ENCODE measurements around the gene PLCL2.
"Not testable (repeated sequence)": the region's sequence is repeated elsewhere in the genome, so short reads cannot be mapped to it uniquely, and the experiment has no call there.

The PLCL2 gene

GRCh38 chr3:16918683-16919025 lies 33.9 kb downstream of the PLCL2 start:
- no peak for DNase-seq

DNA sequence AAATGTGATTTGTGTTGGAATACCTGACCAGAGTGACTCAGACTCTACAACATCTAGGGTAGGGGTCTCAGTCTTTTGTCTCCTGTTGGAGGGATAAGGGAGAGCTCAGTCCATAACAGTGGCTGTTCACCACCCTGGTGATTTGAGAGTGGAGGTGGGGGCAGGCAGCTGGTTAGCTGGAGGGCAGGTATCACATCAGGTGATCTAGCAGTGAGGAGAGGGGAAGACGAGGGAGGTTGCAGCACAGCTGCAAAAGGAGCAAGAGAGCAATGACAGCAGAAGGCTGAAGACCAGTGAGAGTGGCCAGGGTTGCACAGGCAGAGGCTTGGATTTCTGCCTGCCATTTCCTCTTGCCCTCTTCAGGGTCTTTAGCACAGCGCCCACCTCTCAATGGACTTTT lies 38.4 kb downstream of the PLCL2 start:
- no peak for DNase-seq

GRCh38 chr3:16927485-16927884 lies 42.7 kb downstream of the PLCL2 start:
- DNase-seq, result no peak

DNA sequence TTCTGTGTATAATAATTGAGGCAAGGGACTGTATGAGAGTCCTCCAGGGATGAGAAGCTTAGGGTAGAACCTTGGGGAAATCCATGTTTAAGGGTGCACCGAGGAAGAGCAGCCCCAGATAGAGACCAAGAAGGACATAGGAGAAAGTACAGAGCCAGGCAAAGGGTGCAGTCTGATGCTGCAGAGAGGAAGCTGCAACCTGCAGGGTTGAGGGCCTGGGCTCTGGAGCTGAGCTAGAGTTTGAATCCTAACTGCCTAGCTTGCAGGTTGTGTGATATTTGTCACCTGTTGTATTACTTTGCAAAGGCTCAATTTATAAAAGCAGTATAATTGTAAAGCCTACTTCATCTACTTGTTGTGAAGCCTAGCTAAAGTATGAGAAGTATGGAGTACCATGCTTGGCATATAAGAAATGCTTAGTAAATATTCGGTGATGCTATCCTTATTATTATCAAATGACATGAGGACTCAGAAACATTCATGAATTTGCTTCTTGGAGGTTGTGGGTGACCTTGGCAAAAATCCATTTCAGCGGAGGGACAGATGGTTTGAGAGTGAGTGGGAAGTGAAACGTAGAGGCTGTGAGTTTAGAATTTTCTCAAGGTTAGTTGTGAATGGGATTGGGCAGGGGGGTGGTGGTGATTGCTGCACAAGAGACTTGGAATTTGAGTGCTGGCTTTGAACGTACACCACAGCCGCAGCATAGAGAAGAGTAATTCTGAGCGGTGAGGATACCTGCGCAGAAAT lies 43.8 kb downstream of the PLCL2 start:
- no peak for DNase-seq

GRCh38 chr3:16929311-16929710 lies 44.6 kb downstream of the PLCL2 start:
- DNase-seq, result no peak

- DNase-seq, result no peak
These were observed 48.1 kb downstream of the PLCL2 start for GRCh38 chr3:16932877-16933276.

DNA sequence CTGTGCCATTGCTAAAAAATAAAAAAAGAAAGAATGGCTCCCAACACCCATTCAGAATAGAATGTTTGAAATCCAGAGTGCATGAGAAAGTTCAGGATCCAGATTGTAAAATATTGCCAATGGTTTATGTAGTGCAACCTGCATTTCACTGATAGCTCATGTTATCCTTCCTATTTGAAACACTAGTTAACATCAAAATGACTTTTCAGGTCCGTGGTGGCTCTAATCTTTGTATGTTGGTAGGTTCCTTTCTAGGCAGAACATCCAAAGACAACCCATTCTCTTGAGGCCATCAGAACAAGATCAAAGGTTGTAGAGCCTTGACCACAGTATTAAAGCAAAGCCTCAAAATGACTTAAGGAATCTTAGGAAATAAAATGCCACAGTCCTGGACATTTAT lies 51.0 kb downstream of the PLCL2 start:
- DNase-seq, result no peak

DNA sequence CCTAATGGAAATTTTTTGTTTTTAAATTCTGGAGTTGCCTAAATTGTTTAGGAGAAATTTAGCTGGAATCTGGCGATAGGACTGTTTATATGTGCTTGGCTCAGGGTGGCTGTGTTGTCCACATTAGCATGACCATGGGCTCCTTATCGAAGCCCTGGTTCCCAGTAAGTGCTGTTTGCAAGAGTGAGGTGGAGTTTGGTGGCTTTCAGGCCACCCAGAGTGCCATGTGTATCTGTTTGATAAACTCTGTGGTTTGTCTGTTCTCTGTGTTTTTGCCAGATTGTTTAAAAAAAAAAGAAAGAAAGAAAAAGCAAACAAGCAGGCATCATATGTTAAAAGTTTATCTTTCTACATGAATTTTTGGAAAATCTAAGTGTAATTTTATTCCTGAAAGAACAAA lies 51.5 kb downstream of the PLCL2 start:
- DNase-seq, result no peak

- no peak for DNase-seq
These were observed 52.0 kb downstream of the PLCL2 start for GRCh38 chr3:16936676-16937230.

DNA sequence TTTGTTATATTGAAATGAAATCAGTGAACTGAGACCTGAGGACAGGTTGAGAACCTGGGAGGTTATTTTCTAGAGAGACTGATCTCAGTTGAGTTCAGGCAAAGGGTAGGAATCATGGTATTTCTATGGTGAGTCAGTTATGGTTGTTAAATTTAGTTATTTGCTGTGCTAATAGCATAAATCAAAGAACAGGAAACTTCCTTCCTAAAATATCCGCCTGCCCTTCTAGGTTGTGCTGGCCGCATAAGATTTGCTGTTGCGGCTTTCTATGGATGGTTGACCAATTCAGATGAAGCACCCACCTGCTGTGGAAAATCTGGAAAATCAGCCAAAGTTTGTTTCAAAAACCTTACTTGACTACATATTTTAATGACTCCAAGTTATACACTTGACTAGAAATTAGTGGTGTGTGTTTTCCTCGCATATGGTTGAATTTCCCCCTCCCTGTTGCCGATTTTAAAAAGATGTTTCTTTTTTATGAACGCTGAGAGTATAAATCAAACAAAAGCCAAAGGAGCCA lies 52.6 kb downstream of the PLCL2 start:
- no peak for DNase-seq

DNA sequence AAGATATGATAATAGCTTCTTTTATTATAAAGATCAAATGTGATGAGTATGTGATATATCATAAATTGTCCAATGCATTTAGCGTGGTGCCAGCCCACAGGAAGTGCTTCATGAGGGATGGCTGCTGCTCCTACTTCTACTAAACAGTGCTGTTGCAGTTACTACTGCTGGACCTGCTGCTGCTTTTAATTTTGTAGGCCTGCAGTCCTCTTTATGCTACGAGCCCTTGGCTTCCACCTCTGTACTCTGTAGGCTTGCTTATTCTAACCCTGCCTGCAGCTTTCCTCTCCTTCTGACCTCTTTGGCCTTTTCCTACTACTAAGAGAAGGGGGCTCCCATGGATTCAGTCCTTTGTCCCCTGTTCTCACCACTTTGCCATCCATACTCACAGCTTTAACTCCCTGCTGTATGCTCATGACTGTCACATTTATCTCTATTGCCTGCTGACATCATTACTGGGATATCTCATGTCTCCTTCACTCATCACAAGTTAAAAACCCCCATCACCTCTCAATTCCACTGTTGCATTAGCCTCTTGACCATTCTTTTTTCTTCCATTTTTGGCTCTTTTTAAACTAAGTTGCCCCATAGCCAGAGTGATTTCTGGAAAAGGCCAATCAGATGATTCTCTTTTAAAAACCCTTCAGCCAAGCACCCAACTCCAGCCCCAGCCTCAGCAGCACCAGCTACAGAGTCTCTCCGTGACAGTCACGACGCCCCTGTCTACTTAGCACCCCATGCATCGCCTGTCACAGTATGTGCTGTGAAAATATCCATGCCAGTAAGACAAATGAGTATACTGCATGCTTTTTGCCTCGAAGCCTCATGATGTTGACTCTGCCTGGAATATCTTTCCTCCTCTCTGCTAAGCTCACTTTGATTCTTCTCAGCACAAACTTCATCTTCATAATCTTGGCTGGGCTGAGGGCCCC lies 56.3 kb downstream of the PLCL2 start:
- DNase-seq, result no peak

DNA sequence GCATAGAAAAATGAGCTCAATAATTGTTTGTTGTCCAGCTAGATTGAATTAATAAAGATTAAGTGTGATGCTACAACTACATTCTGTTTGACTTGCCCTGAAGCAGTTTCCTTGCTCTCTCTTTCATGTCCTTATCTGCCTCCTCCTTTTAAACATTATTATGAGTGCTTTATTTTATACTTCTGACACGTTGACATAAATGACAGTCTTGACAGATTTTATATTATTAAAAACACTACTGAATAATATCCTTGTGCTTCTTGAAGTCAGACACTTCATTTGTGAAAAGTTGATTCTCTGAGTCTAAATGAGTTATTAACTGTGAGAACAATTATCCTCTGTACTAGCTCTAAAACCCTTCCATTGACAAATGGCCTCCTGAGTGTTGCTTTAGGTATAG lies 58.2 kb downstream of the PLCL2 start:
- DNase-seq, result no peak

DNA sequence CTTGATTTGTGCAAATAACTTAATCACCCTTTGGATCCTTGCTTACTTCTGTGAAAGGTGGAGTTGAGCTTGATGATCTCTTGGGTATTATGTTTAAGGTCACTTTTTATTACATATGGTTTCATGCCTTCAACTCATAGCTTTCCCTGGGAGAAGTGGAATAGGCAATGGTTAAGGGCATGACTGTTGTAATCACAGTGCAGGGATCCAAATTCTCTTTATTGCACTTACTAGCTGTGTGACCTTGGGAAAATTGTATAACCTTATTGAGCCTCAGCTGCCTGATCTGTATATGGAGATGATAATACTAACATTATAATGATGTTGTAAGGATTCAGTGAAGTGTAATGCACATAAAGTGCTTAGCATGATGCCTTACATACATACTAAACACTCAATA lies 59.1 kb downstream of the PLCL2 start:
- no peak for DNase-seq

DNA sequence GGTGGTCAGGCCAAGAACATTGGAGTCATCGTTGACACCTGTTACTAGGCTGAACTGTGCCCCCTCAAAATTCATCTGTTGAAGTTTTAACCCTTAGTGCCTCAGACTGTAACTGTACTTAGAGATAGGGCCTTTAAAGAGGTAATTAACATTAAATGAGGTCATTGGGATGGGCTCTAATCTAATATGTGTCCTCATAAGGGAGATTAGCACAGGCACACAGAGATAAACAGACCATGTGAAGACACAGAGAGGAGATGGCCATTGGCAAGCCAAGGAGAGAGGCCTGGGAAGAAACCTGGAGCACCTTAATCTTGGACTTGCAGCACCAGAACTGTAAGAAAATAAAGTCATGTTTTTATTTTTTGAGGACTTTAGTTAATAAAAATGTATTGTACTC lies 59.6 kb downstream of the PLCL2 start:
- DNase-seq, result no peak

DNA sequence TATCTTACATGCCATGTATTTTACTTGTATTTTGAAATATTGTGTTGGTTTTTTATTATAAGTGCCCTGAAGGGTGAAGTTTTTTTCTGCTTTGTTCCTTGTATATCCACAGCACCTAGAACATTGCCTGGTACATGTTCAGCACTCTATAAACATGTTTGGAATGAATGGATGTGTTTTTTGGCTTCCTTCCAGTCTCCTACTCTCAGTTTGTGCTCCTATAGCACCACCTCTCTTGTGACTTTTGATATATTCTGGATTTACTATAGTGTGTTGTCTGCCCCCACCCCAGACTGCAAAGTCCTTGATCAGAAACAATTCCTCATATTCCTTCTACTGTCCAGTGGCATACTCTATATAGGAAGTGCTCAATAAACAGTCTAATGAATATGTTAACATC lies 60.6 kb downstream of the PLCL2 start:
- no peak for DNase-seq

GRCh38 chr3:16950282-16950681 lies 65.5 kb downstream of the PLCL2 start:
- DNase-seq, result no peak

DNA sequence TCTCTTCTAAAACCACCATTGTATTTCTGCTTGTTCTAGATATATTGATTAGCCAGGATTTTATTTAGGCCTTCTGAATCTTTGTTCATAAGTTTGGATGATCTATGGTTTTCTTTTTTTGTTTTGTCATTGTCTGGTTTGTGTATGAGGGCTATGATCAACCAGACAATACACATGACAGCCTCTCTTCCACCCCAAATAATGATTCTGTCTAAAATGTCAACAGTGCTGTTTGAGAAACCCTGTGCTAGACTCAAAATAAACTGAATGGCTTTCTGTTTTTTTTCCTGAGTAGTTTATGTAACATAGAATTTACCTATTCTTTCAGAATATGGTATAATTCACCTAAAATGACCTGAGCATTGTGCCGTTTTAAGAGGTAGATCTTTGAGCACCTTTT lies 66.1 kb downstream of the PLCL2 start:
- no peak for DNase-seq

DNA sequence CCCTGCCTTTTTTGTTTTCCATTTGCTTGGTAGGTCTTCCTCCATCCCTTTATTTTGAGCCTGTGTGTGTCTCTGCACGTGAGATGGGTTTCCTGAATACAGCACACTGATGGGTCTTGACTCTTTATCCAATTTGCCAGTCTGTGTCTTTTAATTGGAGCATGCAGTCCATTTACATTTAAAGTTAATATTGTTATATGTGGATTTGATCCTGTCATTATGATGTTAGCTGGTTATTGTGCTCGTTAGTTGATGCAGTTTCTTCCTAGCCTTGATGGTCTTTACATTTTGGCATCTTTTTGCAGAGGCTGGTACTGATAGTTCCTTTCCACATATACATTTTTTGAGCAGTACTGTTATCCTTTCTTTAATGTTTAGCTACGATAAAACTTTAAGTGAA lies 73.1 kb downstream of the PLCL2 start:
- not testable (repeated sequence) for DNase-seq

DNA sequence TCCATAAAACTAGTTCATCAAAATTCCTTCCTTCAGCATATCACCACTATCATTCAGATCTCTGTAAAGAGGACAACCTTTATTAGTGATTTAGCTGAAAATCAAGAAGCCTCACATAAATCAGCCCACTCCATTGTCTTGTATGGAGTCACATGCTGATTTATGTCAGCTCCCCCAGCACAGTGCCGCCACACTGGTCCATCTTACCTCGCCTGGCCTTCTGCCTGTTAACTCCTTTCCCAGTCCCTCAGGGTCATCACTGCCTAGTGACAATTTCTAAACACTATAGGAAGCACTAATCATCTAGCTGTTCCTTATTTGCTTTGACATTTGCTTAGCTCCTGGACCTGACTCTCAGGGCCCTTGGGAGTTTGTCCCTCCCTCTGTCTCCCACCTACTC lies 75.4 kb downstream of the PLCL2 start:
- no peak for DNase-seq

GRCh38 chr3:16961621-16962205 lies 77.0 kb downstream of the PLCL2 start:
- DNase-seq, result no peak

GRCh38 chr3:16975083-16975482 lies 90.3 kb downstream of the PLCL2 start:
- no peak for DNase-seq

DNA sequence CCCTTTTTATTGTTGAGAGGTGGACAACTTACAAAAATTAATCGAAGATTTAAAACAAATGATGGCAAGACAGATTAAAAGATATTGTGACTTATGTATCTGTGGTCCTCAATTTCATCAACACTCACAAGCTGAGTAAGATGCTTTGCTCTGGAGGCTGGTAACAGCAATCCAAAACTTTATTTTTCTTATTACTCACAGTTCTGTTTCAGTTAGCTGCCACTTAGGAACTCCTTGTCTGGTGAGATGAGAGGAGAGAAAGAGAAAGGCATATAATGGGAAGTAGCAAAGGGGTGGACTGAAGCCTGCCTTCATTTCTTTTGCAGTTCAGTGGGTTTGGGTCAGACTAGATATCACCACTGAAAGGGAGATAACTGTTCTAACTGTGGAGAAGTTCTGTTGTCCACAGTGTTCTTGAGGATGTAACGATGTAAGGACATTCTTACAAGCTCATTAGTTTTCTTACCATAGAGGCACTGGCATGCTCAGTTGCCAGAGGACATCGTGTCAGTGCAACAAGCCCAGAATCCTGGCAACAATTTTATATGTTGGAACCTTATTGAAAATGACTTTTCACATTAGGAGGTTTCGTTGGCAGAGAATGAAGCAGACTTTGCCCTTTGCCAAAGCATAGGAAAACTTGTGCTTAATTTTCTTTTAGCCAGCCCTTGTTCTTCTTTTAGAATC lies 93.6 kb downstream of the PLCL2 start:
- DNase-seq, result no peak

DNA sequence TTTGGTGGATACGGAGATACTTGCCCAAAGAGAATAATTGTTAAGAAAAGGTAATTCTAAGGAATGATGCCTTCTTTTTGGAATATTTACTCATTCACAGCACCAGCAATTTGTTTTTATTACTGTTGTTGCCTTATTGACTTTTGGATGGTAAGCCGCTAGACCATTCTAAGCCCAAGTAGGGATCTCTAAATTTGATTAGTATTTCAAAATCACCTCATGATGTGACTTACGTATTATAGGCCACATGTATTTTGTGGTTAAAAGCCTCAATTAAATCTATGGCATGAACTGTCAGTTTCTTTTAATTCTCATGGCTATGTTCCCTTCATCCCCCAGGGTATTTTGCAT lies 94.1 kb downstream of the PLCL2 start:
- DNase-seq, result no peak

Measured in NCI-H1092 treated with DMSO at 0.1 percent for 48 hours (cell line).